OCI-LY1 (cell line): ENCODE results near the gene DCDC2B.

Source experiments
- H2AFZ ChIP-seq: fragments of 200-600 bp; sonication (generic), shearing (Covaris generic); 2 replicates; pipeline ENCODE4 v1.6.0; 2014; ENCODE audit warnings: antibody characterized with exemption, mild to moderate bottlenecking, low read length
- H3F3A ChIP-seq: fragments of 200-600 bp; sonication (generic), shearing (Covaris generic); 2 replicates; pipeline ENCODE4 v1.6.0; 2014; ENCODE audit warnings: mild to moderate bottlenecking, antibody characterized with exemption, low read length, moderate library complexity; ENCODE audit not compliant: insufficient read depth
- H3K27ac ChIP-seq: fragments of 200-600 bp; sonication (generic); 2 replicates; pipeline ENCODE4 v1.5.1; 2014; ENCODE audit warnings: low read length, mixed run types, mild to moderate bottlenecking, low read depth; ENCODE audit not compliant: poor library complexity, severe bottlenecking
- H3K27me3 ChIP-seq: fragments of 200-600 bp; sonication (generic); 2 replicates; pipeline ENCODE4 v1.6.0; 2014; ENCODE audit warnings: antibody characterized with exemption, mild to moderate bottlenecking, low read length, moderate library complexity; ENCODE audit not compliant: insufficient read depth
- H3K36me3 ChIP-seq: fragments of 200-600 bp; sonication (generic); 2 replicates; pipeline ENCODE4 v1.6.1; 2014; ENCODE audit warnings: mild to moderate bottlenecking, antibody characterized with exemption, low read length, moderate library complexity, mixed read lengths; ENCODE audit not compliant: insufficient read depth
- H3K4me1 ChIP-seq: fragments of 200-600 bp; sonication (generic); 2 replicates; pipeline ENCODE4 v1.5.1; 2014; ENCODE audit warnings: mild to moderate bottlenecking, low read length, moderate library complexity; ENCODE audit not compliant: insufficient read depth, severe bottlenecking
- H3K4me2 ChIP-seq: fragments of 200-600 bp; sonication (generic), shearing (Covaris generic); 2 replicates; pipeline ENCODE4 v1.6.1; 2014; ENCODE audit warnings: low read length
- H3K4me3 ChIP-seq: fragments of 200-600 bp; sonication (generic); 2 replicates; pipeline ENCODE4 v1.5.1; 2014; ENCODE audit warnings: low read length, low read depth, mild to moderate bottlenecking, mixed read lengths; ENCODE audit not compliant: poor library complexity, severe bottlenecking
- H3K79me2 ChIP-seq: fragments of 200-600 bp; shearing (Covaris generic); 2 replicates; pipeline ENCODE4 v1.6.1; 2016; ENCODE audit warnings: mixed run types, low read length, mixed read lengths; ENCODE audit not compliant: insufficient read depth
- H3K9ac ChIP-seq: fragments of 200-600 bp; sonication (generic), shearing (Covaris generic); 2 replicates; pipeline ENCODE4 v1.6.1; 2014; ENCODE audit warnings: mild to moderate bottlenecking, low read length, mixed read lengths
- H3K9me2 ChIP-seq: fragments of 200-600 bp; sonication (generic), shearing (Covaris generic); 2 replicates; pipeline ENCODE4 v1.6.1; 2014; ENCODE audit warnings: low read depth, mild to moderate bottlenecking, low read length, mixed read lengths
- H3K9me3 ChIP-seq: fragments of 200-600 bp; shearing (Covaris generic); 2 replicates; pipeline ENCODE4 v1.6.1; 2014; ENCODE audit warnings: low read length, mixed read lengths
- H4K20me1 ChIP-seq: fragments of 200-600 bp; sonication (generic), shearing (Covaris generic); 2 replicates; pipeline ENCODE4 v1.6.0; 2016; ENCODE audit warnings: mild to moderate bottlenecking, low read length; ENCODE audit not compliant: insufficient read depth
- CTCF ChIP-seq: fragments of 200-600 bp; sonication (generic), shearing (Covaris generic); IDR thresholded peaks from 2 replicates; pipeline ENCODE4 v1.5.1; 2017; ENCODE audit warnings: mild to moderate bottlenecking, antibody characterized with exemption, low read length, moderate library complexity, mixed read lengths
- EZH2 ChIP-seq: fragments of 200-600 bp; sonication (generic), shearing (Covaris generic); IDR thresholded peaks from 2 replicates; pipeline ENCODE4 v1.8.0; 2017; ENCODE audit warnings: borderline replicate concordance, mixed run types, mild to moderate bottlenecking, antibody characterized with exemption, low read length, moderate library complexity, mixed read lengths

The DCDC2B gene

GRCh38 chr1:32247452-32247851 lies 38.6 kb downstream of the DCDC2B start:
- Histone ChIP-seq H3K4me2 (no peak overlapping the region), H3K4me3 (no peak overlapping the region), H3K79me2 (no peaks in the 10 kb centered on the region), H4K20me1 (no peaks in the 10 kb centered on the region), H2AFZ (no peak overlapping the region), H3F3A (peaks cover 7% of the 10 kb centered on the region), H3K36me3 (no peaks in the 10 kb centered on the region), H3K4me1 (peaks cover 68% of the 10 kb centered on the region), H3K9me3 (no peaks in the 10 kb centered on the region), H3K27ac (peak overlapping the region; percentile 100), H3K9ac (no peak overlapping the region; the same call in 1 of the 2 replicates), H3K9me2 (no peaks in the 10 kb centered on the region), H3K27me3 (no peaks in the 10 kb centered on the region)
- TF ChIP-seq CTCF (no peak), EZH2 (no peak)

GRCh38 chr1:32247983-32248889 lies 39.3 kb downstream of the DCDC2B start:
- Histone ChIP-seq H3K4me1 (peaks cover 73% of the 10 kb centered on the region), H4K20me1 (no peaks in the 10 kb centered on the region), H3K9me3 (no peaks in the 10 kb centered on the region), H3F3A (peaks cover 7% of the 10 kb centered on the region), H2AFZ (no peak overlapping the region), H3K36me3 (no peaks in the 10 kb centered on the region), H3K4me2 (peak overlapping the region; percentile 44; the same call in 1 of the 2 replicates), H3K27me3 (no peaks in the 10 kb centered on the region), H3K79me2 (no peaks in the 10 kb centered on the region), H3K9me2 (no peaks in the 10 kb centered on the region), H3K9ac (peak overlapping the region; percentile 35; the same call in 1 of the 2 replicates), H3K4me3 (no peak overlapping the region), H3K27ac (peak overlapping the region; percentile 100)
- peak; percentile 94 for TF ChIP-seq CTCF
- no peak for TF ChIP-seq EZH2

GRCh38 chr1:32249831-32250525 lies 41.1 kb downstream of the DCDC2B start:
- no peak for TF ChIP-seq CTCF
- no peak for TF ChIP-seq EZH2
- H3F3A ChIP-seq = peaks cover 10% of the 10 kb centered on the region
- peaks cover 90% of the 10 kb centered on the region for H3K4me1 ChIP-seq
- no peaks in the 10 kb centered on the region for H3K9me3 ChIP-seq
- peak overlapping the region; percentile 74 for H3K9ac ChIP-seq
- H3K36me3 ChIP-seq = no peaks in the 10 kb centered on the region
- H3K9me2 ChIP-seq = no peaks in the 10 kb centered on the region
- no peaks in the 10 kb centered on the region for H3K79me2 ChIP-seq
- peak overlapping the region; percentile 100 for H3K27ac ChIP-seq
- peak overlapping the region; percentile 50 for H3K4me3 ChIP-seq
- peak overlapping the region; percentile 69 for H3K4me2 ChIP-seq
- H2AFZ ChIP-seq = no peak overlapping the region
- no peaks in the 10 kb centered on the region for H4K20me1 ChIP-seq
- H3K27me3 ChIP-seq = no peaks in the 10 kb centered on the region
